ENCODE measurements around the gene TIE1.

DNA sequence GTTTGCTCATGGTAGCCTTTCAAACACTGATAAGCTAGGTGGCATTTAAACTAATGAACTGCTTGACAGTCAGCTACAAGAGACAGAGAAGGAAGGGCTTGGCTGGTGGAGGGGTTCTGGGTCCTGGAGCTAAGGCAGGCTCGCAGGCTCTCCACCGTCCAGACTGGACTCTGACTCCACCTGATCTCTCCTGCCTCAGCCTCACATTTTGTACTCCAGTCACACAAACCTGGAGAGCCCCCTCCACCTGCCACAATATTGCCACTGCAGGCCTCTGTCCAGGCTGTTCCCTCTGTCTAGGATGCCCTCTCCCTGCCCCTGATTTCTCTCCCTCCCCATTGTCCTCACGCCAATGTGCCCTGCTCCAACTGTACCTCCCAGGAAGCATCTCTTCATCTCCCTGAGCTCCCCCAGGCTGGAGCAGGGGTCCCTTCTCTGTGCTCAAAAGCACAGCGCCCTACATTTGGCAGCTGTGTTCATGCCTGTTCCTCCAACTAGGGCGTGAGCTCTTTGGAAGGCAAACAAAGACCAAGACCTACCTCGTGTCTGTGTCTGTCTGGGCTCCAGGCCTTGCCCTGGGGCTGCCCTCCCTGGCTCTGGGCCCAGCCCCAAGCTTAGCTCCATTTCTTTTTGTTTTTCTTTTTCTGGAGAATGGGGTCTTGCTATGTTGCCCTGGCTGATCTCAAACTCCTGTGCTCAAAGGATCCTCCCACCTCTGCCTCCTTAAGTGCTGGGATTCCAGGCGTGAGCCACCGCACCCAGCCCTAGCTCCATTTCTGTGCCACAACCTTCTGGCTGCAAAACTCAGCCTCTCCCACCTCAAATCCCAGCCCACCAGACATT, 2.9 kb downstream of the TIE1 start:
- no peak for TF ChIP-seq EZH2 (IDR thresholded peaks at IDR 0.05)
- TF ChIP-seq, protein P1, sequence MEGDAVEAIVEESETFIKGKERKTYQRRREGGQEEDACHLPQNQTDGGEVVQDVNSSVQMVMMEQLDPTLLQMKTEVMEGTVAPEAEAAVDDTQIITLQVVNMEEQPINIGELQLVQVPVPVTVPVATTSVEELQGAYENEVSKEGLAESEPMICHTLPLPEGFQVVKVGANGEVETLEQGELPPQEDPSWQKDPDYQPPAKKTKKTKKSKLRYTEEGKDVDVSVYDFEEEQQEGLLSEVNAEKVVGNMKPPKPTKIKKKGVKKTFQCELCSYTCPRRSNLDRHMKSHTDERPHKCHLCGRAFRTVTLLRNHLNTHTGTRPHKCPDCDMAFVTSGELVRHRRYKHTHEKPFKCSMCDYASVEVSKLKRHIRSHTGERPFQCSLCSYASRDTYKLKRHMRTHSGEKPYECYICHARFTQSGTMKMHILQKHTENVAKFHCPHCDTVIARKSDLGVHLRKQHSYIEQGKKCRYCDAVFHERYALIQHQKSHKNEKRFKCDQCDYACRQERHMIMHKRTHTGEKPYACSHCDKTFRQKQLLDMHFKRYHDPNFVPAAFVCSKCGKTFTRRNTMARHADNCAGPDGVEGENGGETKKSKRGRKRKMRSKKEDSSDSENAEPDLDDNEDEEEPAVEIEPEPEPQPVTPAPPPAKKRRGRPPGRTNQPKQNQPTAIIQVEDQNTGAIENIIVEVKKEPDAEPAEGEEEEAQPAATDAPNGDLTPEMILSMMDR (IDR thresholded peaks at IDR 0.05), result no peak

Data from neural progenitor cell (in vitro differentiated cells).